ENCODE measurements around the gene KRT32. TPM values are rescaled to one million over a fixed set of nuclear protein-coding genes. Genes with fewer than 3 reads are reported as not detected.

The KRT32 gene
- total and polyA plus RNA-seq, 9 donors, result not detected

GRCh38 chr17:41505809-41506767 is 38.9 kb upstream of the KRT32 start:
- DNase-seq, result peak; percentile 29
- Histone ChIP-seq H3K9me3 (replicated peaks; ENCODE audit: control insufficient read depth, low read depth, low read length) (no peaks in the 10 kb centered on the region), H3K4me1 (ENCODE audit: control insufficient read depth, insufficient read depth, low read length) (no peaks in the 10 kb centered on the region), H3K27me3 (ENCODE audit: control insufficient read depth, insufficient read depth, low read length) (peaks cover 10% of the 10 kb centered on the region), H3K36me3 (ENCODE audit: control insufficient read depth, insufficient read depth, low read length) (no peaks in the 10 kb centered on the region), H3K27ac (ENCODE audit: low read length) (no peak overlapping the region), H3K4me3 (ENCODE audit: low read length) (no peak overlapping the region)
- 76% methylated on average over 7 of the region's 14 CpGs for WGBS (ENCODE audit: insufficient coverage)

GRCh38 chr17:41505007-41505808 is 38.0 kb upstream of the KRT32 start, which contains the start of gene KRT13:
KRT13 (minus strand) TSS chr17:41505612; CDS start chr17:41505550, 62 bp downstream.
- Histone ChIP-seq H3K4me3 (ENCODE audit: low read length) (no peak within 1 kb of the TSS), H3K9me3 (replicated peaks; ENCODE audit: control insufficient read depth, low read depth, low read length) (no peaks in the 10 kb centered on the region), H3K36me3 (ENCODE audit: control insufficient read depth, insufficient read depth, low read length) (no peaks in the 10 kb centered on the region), H3K4me1 (ENCODE audit: control insufficient read depth, insufficient read depth, low read length) (no peaks in the 10 kb centered on the region), H3K27ac (ENCODE audit: low read length) (no peak within 1 kb of the TSS), H3K27me3 (ENCODE audit: control insufficient read depth, insufficient read depth, low read length) (peaks cover 7% of the 10 kb centered on the region)
- 91% methylated on average over 12 of the region's 17 CpGs for WGBS (ENCODE audit: insufficient coverage)
- no peak for DNase-seq

- WGBS (ENCODE audit: insufficient coverage), result 75% methylated on average over 1 of the region's 8 CpGs
- Histone ChIP-seq H3K9me3 (replicated peaks; ENCODE audit: control insufficient read depth, low read depth, low read length) (no peaks in the 10 kb centered on the region), H3K36me3 (ENCODE audit: control insufficient read depth, insufficient read depth, low read length) (no peaks in the 10 kb centered on the region), H3K4me1 (ENCODE audit: control insufficient read depth, insufficient read depth, low read length) (no peaks in the 10 kb centered on the region), H3K4me3 (ENCODE audit: low read length) (no peak overlapping the region), H3K27ac (ENCODE audit: low read length) (no peak overlapping the region), H3K27me3 (ENCODE audit: control insufficient read depth, insufficient read depth, low read length) (peaks cover 10% of the 10 kb centered on the region)
- no peak for DNase-seq
Observed at GRCh38 chr17:41504246-41504977, 37.2 kb upstream of the KRT32 start.

- peaks cover 11% of the 10 kb centered on the region for H3K27me3 ChIP-seq (ENCODE audit: control insufficient read depth, insufficient read depth, low read length)
- no peaks in the 10 kb centered on the region for H3K36me3 ChIP-seq (ENCODE audit: control insufficient read depth, insufficient read depth, low read length)
- no peak overlapping the region for H3K27ac ChIP-seq (ENCODE audit: low read length)
- no peak overlapping the region for H3K4me3 ChIP-seq (ENCODE audit: low read length)
- no peak for DNase-seq
- H3K9me3 ChIP-seq (replicated peaks; ENCODE audit: control insufficient read depth, low read depth, low read length), result no peaks in the 10 kb centered on the region
- WGBS (ENCODE audit: insufficient coverage), result 69% methylated on average over 2 of the region's 9 CpGs
- H3K4me1 ChIP-seq (ENCODE audit: control insufficient read depth, insufficient read depth, low read length), result no peaks in the 10 kb centered on the region
Observed at GRCh38 chr17:41503202-41503601, 36.0 kb upstream of the KRT32 start.

GRCh38 chr17:41500131-41500911 is 33.1 kb upstream of the KRT32 start:
- no peak for DNase-seq
- Histone ChIP-seq H3K27ac (ENCODE audit: low read length) (no peak overlapping the region), H3K36me3 (ENCODE audit: control insufficient read depth, insufficient read depth, low read length) (no peaks in the 10 kb centered on the region), H3K4me1 (ENCODE audit: control insufficient read depth, insufficient read depth, low read length) (peaks cover 1% of the 10 kb centered on the region), H3K27me3 (ENCODE audit: control insufficient read depth, insufficient read depth, low read length) (peaks cover 9% of the 10 kb centered on the region), H3K4me3 (ENCODE audit: low read length) (no peak overlapping the region), H3K9me3 (replicated peaks; ENCODE audit: control insufficient read depth, low read depth, low read length) (no peaks in the 10 kb centered on the region)
- 47% methylated on average over 12 of the region's 15 CpGs for WGBS (ENCODE audit: insufficient coverage)

- Histone ChIP-seq H3K9me3 (replicated peaks; ENCODE audit: control insufficient read depth, low read depth, low read length) (no peaks in the 10 kb centered on the region), H3K4me1 (ENCODE audit: control insufficient read depth, insufficient read depth, low read length) (peaks cover 4% of the 10 kb centered on the region), H3K27me3 (ENCODE audit: control insufficient read depth, insufficient read depth, low read length) (peaks cover 9% of the 10 kb centered on the region), H3K27ac (ENCODE audit: low read length) (no peak overlapping the region), H3K4me3 (ENCODE audit: low read length) (no peak overlapping the region), H3K36me3 (ENCODE audit: control insufficient read depth, insufficient read depth, low read length) (no peaks in the 10 kb centered on the region)
- 88% methylated on average over 4 of the region's 5 CpGs for WGBS (ENCODE audit: insufficient coverage)
- no peak for DNase-seq
Observed at GRCh38 chr17:41499714-41500113, 32.5 kb upstream of the KRT32 start.

- whole genome bisulfite sequencing (ENCODE audit: insufficient coverage), result 73% methylated on average over 2 of the region's 6 CpGs
- Histone ChIP-seq H3K36me3 (ENCODE audit: control insufficient read depth, insufficient read depth, low read length) (no peaks in the 10 kb centered on the region), H3K27me3 (ENCODE audit: control insufficient read depth, insufficient read depth, low read length) (peaks cover 9% of the 10 kb centered on the region), H3K9me3 (replicated peaks; ENCODE audit: control insufficient read depth, low read depth, low read length) (no peaks in the 10 kb centered on the region), H3K4me1 (ENCODE audit: control insufficient read depth, insufficient read depth, low read length) (peaks cover 6% of the 10 kb centered on the region), H3K27ac (ENCODE audit: low read length) (no peak overlapping the region), H3K4me3 (ENCODE audit: low read length) (no peak overlapping the region)
- DNase-seq, result no peak
Observed at GRCh38 chr17:41498276-41498675, 31.1 kb upstream of the KRT32 start.

GRCh38 chr17:41496803-41497484 is 29.8 kb upstream of the KRT32 start:
- Histone ChIP-seq H3K9me3 (replicated peaks; ENCODE audit: control insufficient read depth, low read depth, low read length) (no peaks in the 10 kb centered on the region), H3K4me1 (ENCODE audit: control insufficient read depth, insufficient read depth, low read length) (peaks cover 9% of the 10 kb centered on the region), H3K36me3 (ENCODE audit: control insufficient read depth, insufficient read depth, low read length) (no peaks in the 10 kb centered on the region), H3K27ac (ENCODE audit: low read length) (no peak overlapping the region), H3K4me3 (ENCODE audit: low read length) (no peak overlapping the region), H3K27me3 (ENCODE audit: control insufficient read depth, insufficient read depth, low read length) (peaks cover 9% of the 10 kb centered on the region)
- WGBS (ENCODE audit: insufficient coverage), result 82% methylated on average over 6 of the region's 12 CpGs
- DNase-seq, result peak; percentile 38

- no peak overlapping the region for H3K4me3 ChIP-seq (ENCODE audit: low read length)
- no peak overlapping the region for H3K27ac ChIP-seq (ENCODE audit: low read length)
- H3K9me3 ChIP-seq (replicated peaks; ENCODE audit: control insufficient read depth, low read depth, low read length), result no peaks in the 10 kb centered on the region
- no peak for DNase-seq
- peaks cover 7% of the 10 kb centered on the region for H3K27me3 ChIP-seq (ENCODE audit: control insufficient read depth, insufficient read depth, low read length)
- WGBS (ENCODE audit: insufficient coverage), result 66% methylated on average over 2 of the region's 2 CpGs
- peaks cover 9% of the 10 kb centered on the region for H3K4me1 ChIP-seq (ENCODE audit: control insufficient read depth, insufficient read depth, low read length)
- no peaks in the 10 kb centered on the region for H3K36me3 ChIP-seq (ENCODE audit: control insufficient read depth, insufficient read depth, low read length)
Observed at GRCh38 chr17:41494524-41494923, 27.3 kb upstream of the KRT32 start.
